ENCODE results near the gene SP100.
"Not testable (repeated sequence)": the region's sequence is repeated elsewhere in the genome, so short reads cannot be mapped to it uniquely, and the experiment has no call there.

SP100 gene

GRCh38 chr2:230409316-230409715, 6.7 kb upstream of the SP100 start:
- not testable (repeated sequence) for H2BK12ac ChIP-seq (ENCODE audit: low read length in 2 of 2); H3K27me3 ChIP-seq (ENCODE audit: control insufficient read depth in 1 of 2, insufficient read depth in 1 of 2, low read length in 2 of 2); H2AK5ac ChIP-seq (ENCODE audit: low read length, severe bottlenecking); H3K4ac ChIP-seq (ENCODE audit: low read depth in 1 of 2, low read length in 2 of 2); H2BK5ac ChIP-seq (ENCODE audit: low read depth, low read length, poor library complexity, severe bottlenecking); H2BK120ac ChIP-seq (ENCODE audit: low read depth, low read length); H3K4me2 ChIP-seq (ENCODE audit: low read length, poor library complexity, severe bottlenecking); H3K36me3 ChIP-seq (ENCODE audit: control insufficient read depth in 1 of 2, insufficient read depth in 2 of 2, low read depth in 1 of 2, low read length in 2 of 2); H2AFZ ChIP-seq (ENCODE audit: low read depth, low read length); H2BK15ac ChIP-seq (ENCODE audit: low read depth, poor library complexity, severe bottlenecking); H3K14ac ChIP-seq (ENCODE audit: low read length in 2 of 2); H3K23ac ChIP-seq (ENCODE audit: low read length in 2 of 2); H4K8ac ChIP-seq (ENCODE audit: low read length); H3K18ac ChIP-seq (ENCODE audit: low read depth in 1 of 2, low read length in 2 of 2); H3K27ac ChIP-seq (ENCODE audit: low read length, poor library complexity, severe bottlenecking); H3K9me3 ChIP-seq (ENCODE audit: control insufficient read depth, low read length); H4K91ac ChIP-seq (ENCODE audit: low read length); DNase-seq; H3K4me3 ChIP-seq (ENCODE audit: insufficient read depth in 1 of 2, low read depth in 1 of 2, low read length in 2 of 2); H3K79me1 ChIP-seq (replicated peaks; ENCODE audit: low read length, poor library complexity, severe bottlenecking)
- Histone ChIP-seq H3K4me1 (ENCODE audit: control insufficient read depth, insufficient read depth, low read depth, low read length) (peaks cover 15% of the 10 kb centered on the region), H3K9ac (ENCODE audit: low read length) (peak overlapping the region; percentile 42)
- 83% methylated on average over 2 of the region's 2 CpGs for WGBS

GRCh38 chr2:230410263-230410662, 5.7 kb upstream of the SP100 start:
- H3K79me1 ChIP-seq (replicated peaks; ENCODE audit: low read length, poor library complexity, severe bottlenecking), result peaks cover 1% of the 10 kb centered on the region
- peaks cover 2 to 3% of the 10 kb centered on the region in 2 experiments for H3K36me3 ChIP-seq (ENCODE audit: control insufficient read depth in 1 of 2, insufficient read depth in 2 of 2, low read depth in 1 of 2, low read length in 2 of 2)
- H3K27me3 ChIP-seq (ENCODE audit: control insufficient read depth in 1 of 2, insufficient read depth in 1 of 2, low read length in 2 of 2), result no peaks in the 10 kb centered on the region
- H3K23ac ChIP-seq (ENCODE audit: low read length in 2 of 2), result no peak overlapping the region
- no peak overlapping the region for H2AK5ac ChIP-seq (ENCODE audit: low read length, severe bottlenecking)
- WGBS, result 96% methylated on average over 1 of the region's 1 CpG
- no peak overlapping the region for H3K18ac ChIP-seq (ENCODE audit: low read depth in 1 of 2, low read length in 2 of 2)
- H2AFZ ChIP-seq (ENCODE audit: low read depth, low read length), result no peak overlapping the region
- peaks cover 15% of the 10 kb centered on the region for H3K4me1 ChIP-seq (ENCODE audit: control insufficient read depth, insufficient read depth, low read depth, low read length)
- H3K4ac ChIP-seq (ENCODE audit: low read depth in 1 of 2, low read length in 2 of 2), result no peak overlapping the region
- no peaks in the 10 kb centered on the region for H3K9me3 ChIP-seq (ENCODE audit: control insufficient read depth, low read length)
- no peak overlapping the region for H3K14ac ChIP-seq (ENCODE audit: low read length in 2 of 2)
- H3K4me2 ChIP-seq (ENCODE audit: low read length, poor library complexity, severe bottlenecking), result no peak overlapping the region
- no peak overlapping the region for H2BK120ac ChIP-seq (ENCODE audit: low read depth, low read length)
- H4K8ac ChIP-seq (ENCODE audit: low read length), result no peak overlapping the region
- H2BK5ac ChIP-seq (ENCODE audit: low read depth, low read length, poor library complexity, severe bottlenecking), result no peak overlapping the region
- H3K9ac ChIP-seq (ENCODE audit: low read length), result no peak overlapping the region
- no peak for DNase-seq
- H2BK12ac ChIP-seq (ENCODE audit: low read length in 2 of 2), result no peak overlapping the region
- no peak overlapping the region for H3K4me3 ChIP-seq (ENCODE audit: insufficient read depth in 1 of 2, low read depth in 1 of 2, low read length in 2 of 2)
- no peak overlapping the region for H3K27ac ChIP-seq (ENCODE audit: low read length, poor library complexity, severe bottlenecking)
- no peak overlapping the region for H2BK15ac ChIP-seq (ENCODE audit: low read depth, poor library complexity, severe bottlenecking)
- H4K91ac ChIP-seq (ENCODE audit: low read length), result no peak overlapping the region

DNA sequence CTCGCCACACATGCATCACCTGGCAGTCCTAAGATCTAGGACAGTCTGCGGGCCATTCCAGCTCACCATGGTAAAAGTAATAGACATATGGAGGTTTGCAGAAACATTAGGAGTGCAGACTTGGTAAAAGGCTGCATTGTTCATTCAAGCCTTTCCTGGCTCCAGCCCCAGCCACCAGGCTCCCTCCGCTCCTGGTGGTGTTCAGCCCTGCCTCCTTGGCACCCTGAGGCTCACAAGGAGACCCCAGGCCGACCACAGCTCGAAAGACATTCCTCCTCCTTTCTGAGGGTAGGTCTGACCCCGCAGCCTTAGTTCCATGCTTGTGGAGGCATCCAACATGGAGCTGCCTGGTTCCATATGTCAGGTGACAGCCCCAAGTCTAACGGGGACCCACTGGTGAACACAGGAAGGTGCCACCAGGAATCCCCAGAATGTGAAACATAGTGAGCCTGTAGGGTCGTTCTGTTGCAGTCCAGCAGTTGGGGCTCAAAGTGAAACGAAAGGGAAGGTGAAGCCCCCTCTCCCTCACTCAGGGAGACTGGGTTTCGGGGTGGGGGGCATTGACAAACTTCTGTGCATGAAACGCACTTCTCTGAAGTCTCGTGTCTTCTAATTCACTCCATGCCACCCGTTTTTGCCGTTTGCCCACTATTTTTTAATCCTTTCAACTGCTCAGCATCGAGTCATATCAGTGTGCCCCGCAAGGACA, 5.0 kb upstream of the SP100 start:
- Histone ChIP-seq H2BK15ac (ENCODE audit: low read depth, poor library complexity, severe bottlenecking) (no peak overlapping the region), H3K9ac (ENCODE audit: low read length) (peak overlapping the region; percentile 97), H4K91ac (ENCODE audit: low read length) (peak overlapping the region; percentile 84), H3K9me3 (ENCODE audit: control insufficient read depth, low read length) (no peaks in the 10 kb centered on the region), H3K36me3 (ENCODE audit: control insufficient read depth in 1 of 2, insufficient read depth in 2 of 2, low read depth in 1 of 2, low read length in 2 of 2) (peaks cover 2 to 3% of the 10 kb centered on the region in 2 experiments), H3K18ac (ENCODE audit: low read depth in 1 of 2, low read length in 2 of 2) (peak overlapping the region; percentile 87 to 91), H2AK5ac (ENCODE audit: low read length, severe bottlenecking) (no peak overlapping the region), H2BK12ac (ENCODE audit: low read length in 2 of 2) (peak overlapping the region in 1 of 2 experiments; percentile 1), H4K8ac (ENCODE audit: low read length) (peak overlapping the region; percentile 98), H3K4ac (ENCODE audit: low read depth in 1 of 2, low read length in 2 of 2) (peak overlapping the region; percentile 55 to 67), H3K4me3 (ENCODE audit: insufficient read depth in 1 of 2, low read depth in 1 of 2, low read length in 2 of 2) (peak overlapping the region; percentile 59 to 83), H3K4me1 (ENCODE audit: control insufficient read depth, insufficient read depth, low read depth, low read length) (peaks cover 18% of the 10 kb centered on the region), H3K79me1 (replicated peaks; ENCODE audit: low read length, poor library complexity, severe bottlenecking) (peaks cover 1% of the 10 kb centered on the region), H2BK5ac (ENCODE audit: low read depth, low read length, poor library complexity, severe bottlenecking) (no peak overlapping the region), H2AFZ (ENCODE audit: low read depth, low read length) (peak overlapping the region; percentile 57), H3K27ac (ENCODE audit: low read length, poor library complexity, severe bottlenecking) (peak overlapping the region; percentile 76), H3K27me3 (ENCODE audit: control insufficient read depth in 1 of 2, insufficient read depth in 1 of 2, low read length in 2 of 2) (no peaks in the 10 kb centered on the region), H3K14ac (ENCODE audit: low read length in 2 of 2) (peak overlapping the region in 1 of 2 experiments; percentile 41), H3K23ac (ENCODE audit: low read length in 2 of 2) (no peak overlapping the region), H2BK120ac (ENCODE audit: low read depth, low read length) (peak overlapping the region; percentile 68), H3K4me2 (ENCODE audit: low read length, poor library complexity, severe bottlenecking) (peak overlapping the region; percentile 70)
- DNase-seq, result no peak
- 79% methylated on average over 16 of the region's 16 CpGs for WGBS

DNA sequence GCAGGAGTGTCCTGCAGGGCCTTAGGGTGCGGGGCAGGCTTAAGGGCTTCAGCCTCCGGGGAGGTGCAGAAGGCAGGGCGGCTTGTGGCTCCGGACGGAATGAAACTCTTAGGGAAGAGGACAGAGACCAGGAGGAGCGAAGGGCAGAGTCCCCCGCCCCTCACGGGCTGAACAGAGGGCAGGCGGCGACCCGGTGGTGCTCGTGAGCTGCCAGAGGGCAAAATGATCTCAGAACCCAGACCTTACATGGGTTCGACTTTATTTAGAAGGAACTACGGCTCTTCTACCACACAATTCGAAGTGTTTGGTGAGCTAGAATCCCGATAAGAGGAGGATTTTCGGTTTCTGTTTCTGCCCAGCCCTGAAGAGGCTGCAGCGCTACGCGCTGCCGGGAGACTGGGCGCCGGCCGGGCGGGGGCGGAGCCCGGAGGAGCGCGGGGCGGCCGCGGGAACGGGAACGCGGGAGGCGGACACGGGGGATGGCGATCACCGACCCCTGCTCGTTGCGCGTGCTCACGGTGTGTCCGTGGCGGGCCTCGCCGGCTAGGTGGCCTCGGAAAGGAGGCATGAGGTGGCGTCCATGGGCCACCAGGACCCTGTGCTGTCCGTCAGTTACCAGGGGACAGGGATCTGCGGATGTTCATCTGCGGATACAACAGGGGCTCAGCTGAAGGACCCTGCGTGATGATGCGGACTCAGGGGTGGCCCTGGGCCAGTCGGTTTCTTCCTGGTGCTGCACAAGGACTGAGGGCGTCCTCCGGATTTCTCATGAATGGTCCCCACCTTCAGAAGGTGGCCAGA, 4.2 kb upstream of the SP100 start:
- H3K9me3 ChIP-seq (ENCODE audit: control insufficient read depth, low read length), result no peaks in the 10 kb centered on the region
- H3K27me3 ChIP-seq (ENCODE audit: control insufficient read depth in 1 of 2, insufficient read depth in 1 of 2, low read length in 2 of 2), result no peaks in the 10 kb centered on the region
- H3K4me2 ChIP-seq (ENCODE audit: low read length, poor library complexity, severe bottlenecking), result peak overlapping the region; percentile 70
- peak overlapping the region; percentile 55 to 67 for H3K4ac ChIP-seq (ENCODE audit: low read depth in 1 of 2, low read length in 2 of 2)
- no peak overlapping the region for H2AK5ac ChIP-seq (ENCODE audit: low read length, severe bottlenecking)
- peak overlapping the region; percentile 37 for H2BK15ac ChIP-seq (ENCODE audit: low read depth, poor library complexity, severe bottlenecking)
- H3K4me1 ChIP-seq (ENCODE audit: control insufficient read depth, insufficient read depth, low read depth, low read length), result peaks cover 18% of the 10 kb centered on the region
- peak overlapping the region in 1 of 2 experiments; percentile 41 for H3K14ac ChIP-seq (ENCODE audit: low read length in 2 of 2)
- peak overlapping the region; percentile 68 for H2BK120ac ChIP-seq (ENCODE audit: low read depth, low read length)
- H3K36me3 ChIP-seq (ENCODE audit: control insufficient read depth in 1 of 2, insufficient read depth in 2 of 2, low read depth in 1 of 2, low read length in 2 of 2), result peaks cover 0 to 2% of the 10 kb centered on the region in 2 experiments
- DNase-seq, result peak; percentile 83
- peak overlapping the region; percentile 14 to 40 for H2BK12ac ChIP-seq (ENCODE audit: low read length in 2 of 2)
- peak overlapping the region; percentile 98 for H4K8ac ChIP-seq (ENCODE audit: low read length)
- H2BK5ac ChIP-seq (ENCODE audit: low read depth, low read length, poor library complexity, severe bottlenecking), result no peak overlapping the region
- H3K79me1 ChIP-seq (replicated peaks; ENCODE audit: low read length, poor library complexity, severe bottlenecking), result peaks cover 1% of the 10 kb centered on the region
- H4K91ac ChIP-seq (ENCODE audit: low read length), result peak overlapping the region; percentile 84
- peak overlapping the region; percentile 87 to 91 for H3K18ac ChIP-seq (ENCODE audit: low read depth in 1 of 2, low read length in 2 of 2)
- peak overlapping the region; percentile 97 for H3K9ac ChIP-seq (ENCODE audit: low read length)
- no peak overlapping the region for H3K23ac ChIP-seq (ENCODE audit: low read length in 2 of 2)
- peak overlapping the region; percentile 80 for H2AFZ ChIP-seq (ENCODE audit: low read depth, low read length)
- H3K4me3 ChIP-seq (ENCODE audit: insufficient read depth in 1 of 2, low read depth in 1 of 2, low read length in 2 of 2), result peak overlapping the region; percentile 59 to 83
- H3K27ac ChIP-seq (ENCODE audit: low read length, poor library complexity, severe bottlenecking), result peak overlapping the region; percentile 76
- 7% methylated on average over 49 of the region's 57 CpGs for WGBS

Data from mesenchymal stem cell (in vitro differentiated cells and primary cell).